GM10266 (cell line): ENCODE data around the gene SLC12A5.

ENCODE experiments used
- DNase-seq: peaks from one replicate; pipeline ENCODE4 v3.0.0; 2012; ENCODE audit errors: extremely low spot score
- CTCF ChIP-seq: IDR thresholded peaks from 2 replicates; pipeline ENCODE4 v1.5.1; 2012; ENCODE audit warnings: mild to moderate bottlenecking, low read depth; ENCODE audit not compliant: control insufficient read depth, insufficient read depth; ENCODE audit errors: missing control alignments

The SLC12A5 gene

GRCh38 chr20:46081074-46081473, 52.1 kb downstream of the SLC12A5 start:
- no peak for DNase-seq
- TF ChIP-seq CTCF = no peak

- no peak for TF ChIP-seq CTCF
- no peak for DNase-seq
Observed at GRCh38 chr20:46083101-46083500, 54.1 kb downstream of the SLC12A5 start.

GRCh38 chr20:46083531-46084061, 54.6 kb downstream of the SLC12A5 start:
- no peak for DNase-seq
- no peak for TF ChIP-seq CTCF

GRCh38 chr20:46084805-46085178, 55.8 kb downstream of the SLC12A5 start:
- no peak for DNase-seq
- TF ChIP-seq CTCF = no peak

- TF ChIP-seq CTCF = no peak
- no peak for DNase-seq
Observed at GRCh38 chr20:46085179-46085851, 56.3 kb downstream of the SLC12A5 start.

GRCh38 chr20:46087161-46087560, 58.1 kb downstream of the SLC12A5 start:
- no peak for DNase-seq
- peak; percentile 29 for TF ChIP-seq CTCF

GRCh38 chr20:46088409-46089166, 59.6 kb downstream of the SLC12A5 start:
- no peak for TF ChIP-seq CTCF
- peak; percentile 26 for DNase-seq
